ENCODE results near the gene ETNPPL. TPM values are rescaled to one million over a fixed set of nuclear protein-coding genes. Genes with fewer than 3 reads are reported as not detected.

The ETNPPL gene
- total RNA-seq, 1 experiment from 2014 or later = not detected

DNA sequence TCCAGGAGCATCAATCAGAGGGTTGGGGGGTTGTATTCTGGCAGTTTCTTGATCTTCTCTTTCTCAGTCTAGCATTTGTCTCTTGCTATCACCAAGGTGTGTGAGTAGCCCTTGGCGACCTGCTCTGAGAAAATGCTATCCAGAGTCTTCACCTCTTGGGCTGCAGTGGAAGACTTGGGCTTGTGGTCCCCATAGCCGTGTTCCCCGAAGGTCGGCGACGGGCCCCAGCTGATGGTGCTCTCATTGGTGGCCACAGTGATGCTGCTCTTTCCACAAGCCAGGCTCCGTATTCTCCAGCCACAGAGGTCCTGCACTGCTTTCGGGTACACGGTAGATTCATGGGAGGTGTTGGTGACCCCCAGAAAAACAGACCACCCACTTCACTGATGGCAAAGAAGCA lies 25.9 kb upstream of the ETNPPL start:
- Histone ChIP-seq H3K9me2 (replicated peaks; ENCODE audit: low read length) (no peaks in the 10 kb centered on the region), H3K9me3 (ENCODE audit: low read length) (no peaks in the 10 kb centered on the region), H3K4me1 (ENCODE audit: insufficient read depth, low read length) (no peaks in the 10 kb centered on the region), H3K36me3 (ENCODE audit: low read depth, low read length) (no peaks in the 10 kb centered on the region), H3K27ac (ENCODE audit: low read length) (no peak overlapping the region), H3K9ac (ENCODE audit: low read length) (no peak overlapping the region), H3K4me3 (ENCODE audit: low read length) (no peak overlapping the region), H3K79me2 (ENCODE audit: low read length) (no peaks in the 10 kb centered on the region), H2AFZ (ENCODE audit: low read length) (no peak overlapping the region), H3F3A (ENCODE audit: low read length, unreplicated experiment) (no peaks in the 10 kb centered on the region), H3K4me2 (ENCODE audit: low read length) (no peak overlapping the region), H4K20me1 (ENCODE audit: low read length) (no peaks in the 10 kb centered on the region), H3K27me3 (ENCODE audit: low read length) (0 out of 2 replicates have a peak, but pooled peaks cover 7% of the 10 kb centered on the region)
- no peak for TF ChIP-seq EZH2 (IDR thresholded peaks at IDR 0.05; ENCODE audit: low read length, unreplicated experiment)
- TF ChIP-seq, protein P1, sequence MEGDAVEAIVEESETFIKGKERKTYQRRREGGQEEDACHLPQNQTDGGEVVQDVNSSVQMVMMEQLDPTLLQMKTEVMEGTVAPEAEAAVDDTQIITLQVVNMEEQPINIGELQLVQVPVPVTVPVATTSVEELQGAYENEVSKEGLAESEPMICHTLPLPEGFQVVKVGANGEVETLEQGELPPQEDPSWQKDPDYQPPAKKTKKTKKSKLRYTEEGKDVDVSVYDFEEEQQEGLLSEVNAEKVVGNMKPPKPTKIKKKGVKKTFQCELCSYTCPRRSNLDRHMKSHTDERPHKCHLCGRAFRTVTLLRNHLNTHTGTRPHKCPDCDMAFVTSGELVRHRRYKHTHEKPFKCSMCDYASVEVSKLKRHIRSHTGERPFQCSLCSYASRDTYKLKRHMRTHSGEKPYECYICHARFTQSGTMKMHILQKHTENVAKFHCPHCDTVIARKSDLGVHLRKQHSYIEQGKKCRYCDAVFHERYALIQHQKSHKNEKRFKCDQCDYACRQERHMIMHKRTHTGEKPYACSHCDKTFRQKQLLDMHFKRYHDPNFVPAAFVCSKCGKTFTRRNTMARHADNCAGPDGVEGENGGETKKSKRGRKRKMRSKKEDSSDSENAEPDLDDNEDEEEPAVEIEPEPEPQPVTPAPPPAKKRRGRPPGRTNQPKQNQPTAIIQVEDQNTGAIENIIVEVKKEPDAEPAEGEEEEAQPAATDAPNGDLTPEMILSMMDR (conservative IDR thresholded peaks at IDR 0.05; ENCODE audit: low read depth, low read length) = no peak
- no peak for TF ChIP-seq EZH2phosphoT487 (IDR thresholded peaks at IDR 0.05; ENCODE audit: borderline replicate concordance, low read length)
- ATAC-seq = no peak
- POLR2A ChIA-PET (ENCODE audit: unreplicated experiment) = no interaction called here
- BruUV-seq (replicated peaks) = no TSS peak
- DNase-seq = no peak
- CTCF ChIA-PET = no interaction called here
- intact Hi-C loops (cut with micrococcal nuclease) = no loop called here

DNA sequence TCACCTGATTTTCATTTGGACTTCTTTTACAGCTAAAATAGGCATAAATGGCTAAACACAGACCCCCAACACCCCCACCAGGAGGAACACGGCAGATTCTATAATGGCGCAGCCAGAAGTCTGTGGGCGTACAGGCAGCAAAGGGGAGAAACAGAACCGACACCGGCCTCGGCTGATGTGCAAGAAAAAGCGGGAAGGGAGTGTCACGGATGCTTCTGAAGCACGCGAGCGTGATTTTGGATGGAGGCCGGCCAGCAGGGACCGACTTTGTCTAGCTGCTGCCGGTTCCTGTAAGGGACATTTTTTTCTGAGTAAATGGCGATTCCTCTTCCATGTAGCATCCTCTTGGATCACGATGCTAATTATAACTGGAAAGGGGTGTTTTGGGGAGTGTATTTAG lies 24.9 kb upstream of the ETNPPL start:
- 0 out of 2 replicates have a peak, but pooled peaks cover 7% of the 10 kb centered on the region for H3K27me3 ChIP-seq (ENCODE audit: low read length)
- no peak overlapping the region for H3K4me2 ChIP-seq (ENCODE audit: low read length)
- H3K9me2 ChIP-seq (replicated peaks; ENCODE audit: low read length) = no peaks in the 10 kb centered on the region
- ChIA-PET POLR2A (ENCODE audit: unreplicated experiment) (no interaction called here), CTCF (no interaction called here)
- no peaks in the 10 kb centered on the region for H3K9me3 ChIP-seq (ENCODE audit: low read length)
- H3K4me1 ChIP-seq (ENCODE audit: insufficient read depth, low read length) = no peaks in the 10 kb centered on the region
- ATAC-seq (no peak), DNase-seq (no peak)
- no peaks in the 10 kb centered on the region for H3K79me2 ChIP-seq (ENCODE audit: low read length)
- H3K36me3 ChIP-seq (ENCODE audit: low read depth, low read length) = no peaks in the 10 kb centered on the region
- H4K20me1 ChIP-seq (ENCODE audit: low read length) = no peaks in the 10 kb centered on the region
- intact Hi-C loops (cut with micrococcal nuclease) = no loop called here
- no peak for TF ChIP-seq EZH2 (IDR thresholded peaks at IDR 0.05; ENCODE audit: low read length, unreplicated experiment)
- no peak for TF ChIP-seq EZH2phosphoT487 (IDR thresholded peaks at IDR 0.05; ENCODE audit: borderline replicate concordance, low read length)
- TF ChIP-seq, protein P1 (conservative IDR thresholded peaks at IDR 0.05; ENCODE audit: low read depth, low read length) = no peak
- H3K4me3 ChIP-seq (ENCODE audit: low read length) = no peak overlapping the region
- H2AFZ ChIP-seq (ENCODE audit: low read length) = no peak overlapping the region
- no TSS peak for BruUV-seq (replicated peaks)
- no peak overlapping the region for H3K27ac ChIP-seq (ENCODE audit: low read length)
- no peak overlapping the region for H3K9ac ChIP-seq (ENCODE audit: low read length)
- H3F3A ChIP-seq (ENCODE audit: low read length, unreplicated experiment) = no peaks in the 10 kb centered on the region

DNA sequence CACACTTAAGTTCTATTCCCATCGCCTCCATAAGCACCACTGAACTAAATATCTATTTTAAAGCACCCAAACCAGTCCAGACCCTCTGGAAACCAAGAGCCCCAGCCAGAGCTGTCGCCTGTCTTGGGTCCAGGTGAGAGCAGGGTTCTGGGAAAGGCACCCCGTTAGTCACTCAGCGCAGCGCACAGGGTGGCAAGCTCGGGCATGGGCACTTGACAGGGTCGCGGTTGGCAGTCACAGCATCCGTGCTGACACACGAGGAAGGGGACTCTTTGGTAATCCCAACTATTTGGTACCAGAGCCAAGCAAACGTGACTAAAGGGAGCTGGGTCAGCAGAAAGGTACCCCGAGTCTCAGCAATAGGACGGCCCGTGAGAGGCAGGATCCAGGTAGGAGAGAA lies 24.3 kb upstream of the ETNPPL start:
- Histone ChIP-seq H3K36me3 (ENCODE audit: low read depth, low read length) (no peaks in the 10 kb centered on the region), H4K20me1 (ENCODE audit: low read length) (no peaks in the 10 kb centered on the region), H3K4me2 (ENCODE audit: low read length) (no peak overlapping the region), H3K9me3 (ENCODE audit: low read length) (no peaks in the 10 kb centered on the region), H3K27me3 (ENCODE audit: low read length) (0 out of 2 replicates have a peak, but pooled peaks cover 7% of the 10 kb centered on the region), H3K79me2 (ENCODE audit: low read length) (no peaks in the 10 kb centered on the region), H3K4me3 (ENCODE audit: low read length) (no peak overlapping the region), H3K4me1 (ENCODE audit: insufficient read depth, low read length) (no peaks in the 10 kb centered on the region), H3K27ac (ENCODE audit: low read length) (no peak overlapping the region), H3K9ac (ENCODE audit: low read length) (no peak overlapping the region), H2AFZ (ENCODE audit: low read length) (no peak overlapping the region), H3K9me2 (replicated peaks; ENCODE audit: low read length) (no peaks in the 10 kb centered on the region), H3F3A (ENCODE audit: low read length, unreplicated experiment) (no peaks in the 10 kb centered on the region)
- intact Hi-C loops (cut with micrococcal nuclease) = no loop called here
- BruUV-seq (replicated peaks) = no TSS peak
- CTCF ChIA-PET = no interaction called here
- no peak for ATAC-seq
- TF ChIP-seq, protein P1 (conservative IDR thresholded peaks at IDR 0.05; ENCODE audit: low read depth, low read length) = no peak
- DNase-seq = no peak
- POLR2A ChIA-PET (ENCODE audit: unreplicated experiment) = no interaction called here
